Lung (tissue), 12 donors: Measurements from ENCODE around the gene ALKAL2. TPM values are rescaled to one million over a fixed set of nuclear protein-coding genes. Genes with fewer than 3 reads are reported as not detected.

Source experiments
- ATAC-seq: fragments of 200-7000 bp; cut with Tn5 transposase; one replicate; pipeline ENCODE4 v1.9.1; 2020; ENCODE audit warnings: moderate number of reproducible peaks; ENCODE audit not compliant: insufficient read depth, low FRiP score
- DNase-seq, 3 donors: peaks; one replicate each; pipeline ENCODE4 v3.0.0-alpha.2; 2013 to 2017
- H3K27ac ChIP-seq, 2 donors: one replicate each; pipeline ENCODE4 v1.5.1; 2013; ENCODE audit warnings: mild to moderate bottlenecking in 2 of 2, moderate library complexity in 2 of 2, control low read depth in 1 of 2, inconsistent platforms in 1 of 2, low read depth in 1 of 2, low read length in 1 of 2
- H3K27me3 ChIP-seq, 3 donors: one replicate each; pipeline ENCODE4 v1.5.1; 2013; ENCODE audit warnings: low read length in 2 of 3; ENCODE audit not compliant: control insufficient read depth in 3 of 3, insufficient read depth in 3 of 3
- H3K36me3 ChIP-seq, 4 donors: one replicate each; pipeline ENCODE4 v1.5.1; 2013; ENCODE audit warnings: low read length in 4 of 4, mild to moderate bottlenecking in 1 of 4, moderate library complexity in 1 of 4; ENCODE audit not compliant: control insufficient read depth in 4 of 4, insufficient read depth in 4 of 4
- H3K4me1 ChIP-seq, 5 donors: one replicate each; pipeline ENCODE4 v1.5.1; 2013; ENCODE audit warnings: low read length in 5 of 5, mild to moderate bottlenecking in 2 of 5, moderate library complexity in 1 of 5; ENCODE audit not compliant: control insufficient read depth in 5 of 5, insufficient read depth in 5 of 5
- H3K4me3 ChIP-seq: one replicate; pipeline ENCODE4 v1.5.1; 2013; ENCODE audit warnings: mild to moderate bottlenecking, control low read depth, moderate library complexity
- H3K9ac ChIP-seq, 2 donors: one replicate each; pipeline ENCODE4 v1.5.1; 2013; ENCODE audit warnings: low read length in 2 of 2, control low read depth in 1 of 2; ENCODE audit not compliant: insufficient read depth in 1 of 2
- H3K9me3 ChIP-seq, 4 donors: one replicate each; pipeline ENCODE4 v1.5.1; 2013; ENCODE audit warnings: low read length in 3 of 4, mild to moderate bottlenecking in 1 of 4, moderate library complexity in 1 of 4; ENCODE audit not compliant: control insufficient read depth in 4 of 4, insufficient read depth in 3 of 4
- CTCF ChIP-seq: IDR thresholded peaks from 2 replicates; pipeline ENCODE4 v1.5.1; 2012; ENCODE audit warnings: mild to moderate bottlenecking; ENCODE audit errors: control extremely low read depth, extremely low read depth
- WGBS, 2 donors: extraction: QIAGEN DNeasy Blood & Tissue Kit; methylation state at CpG; one replicate each; pipeline ENCODE4 v1.1.7; 2013; 5-methylcytosine and 5-hydroxymethylcytosine counted together
- polyA plus RNA-seq, 2 donors: library from polyadenylated mRNA; stranded (reverse); fragments of 200-250 nt; gene quantifications; one replicate each; pipeline ENCODE4 v1.2.1, GENCODE V29; 2013
- total RNA-seq, 2 donors: library from RNA; depleted of rRNA in 1 of 2; stranded (reverse); fragments of >200 nt in 1 of 2; gene quantifications; one replicate each; pipeline ENCODE4 v1.2.1, GENCODE V29; 2014 to 2021
- donor health status: control.
- donor health status: control.
- donor health status: Bipolar disorder and iron deficiency.
- donor health status: healthy.
- donor health status: DM: yes; HTN: yes; CAD: no.

ALKAL2 gene
- total and polyA plus RNA-seq, 4 donors: 13.4 to 31.3 (median 19.1) TPM

GRCh38 chr2:269356-270030 is 18.4 kb downstream of the ALKAL2 start:
- H3K9me3 ChIP-seq: no peaks in the 10 kb centered on the region
- ATAC-seq (no peak), DNase-seq (no peak)
- no peak for TF ChIP-seq CTCF
- peaks cover 6 to 20% (median 13%) of the 10 kb centered on the region in 5 donors for H3K4me1 ChIP-seq
- H3K9ac ChIP-seq: no peak overlapping the region
- no peak overlapping the region for H3K27ac ChIP-seq
- no peaks in the 10 kb centered on the region for H3K27me3 ChIP-seq
- H3K36me3 ChIP-seq: peaks cover under 1 to 14% (median 5%) of the 10 kb centered on the region in 4 donors
- WGBS, 2 donors: 59 to 68% methylated on average over 4 of the region's 4 CpGs
- H3K4me3 ChIP-seq: no peak overlapping the region

GRCh38 chr2:268323-268722 is 19.6 kb downstream of the ALKAL2 start:
- no peak for TF ChIP-seq CTCF
- Histone ChIP-seq H3K9me3 (no peaks in the 10 kb centered on the region), H3K4me1 (peaks cover 6 to 18% (median 18%) of the 10 kb centered on the region in 5 donors), H3K27me3 (no peaks in the 10 kb centered on the region), H3K27ac (no peak overlapping the region), H3K36me3 (peaks cover 0 to 12% (median 2%) of the 10 kb centered on the region in 4 donors), H3K9ac (no peak overlapping the region), H3K4me3 (no peak overlapping the region)
- ATAC-seq (no peak), DNase-seq (no peak)

- Histone ChIP-seq H3K27ac (peak within 1 kb of the TSS; percentile 71 to 95), H3K9me3 (no peaks in the 10 kb centered on the region), H3K36me3 (peaks cover 0 to 4% (median 2%) of the 10 kb centered on the region in 4 donors), H3K27me3 (no peaks in the 10 kb centered on the region), H3K4me3 (peak within 1 kb of the TSS; percentile 91), H3K9ac (peak within 1 kb of the TSS; percentile 86 to 89), H3K4me1 (peaks cover 7 to 38% (median 18%) of the 10 kb centered on the region in 5 donors)
- DNase-seq (peak; percentile 95 to 98 (median 97)), ATAC-seq (peak; percentile 87)
- TF ChIP-seq CTCF: no peak
- 0% methylated on average over 67 to 73 of the region's 73 CpGs for WGBS, 2 donors
Observed at GRCh38 chr2:264493-265468, 23.1 kb downstream of the ALKAL2 start, which contains the start of gene ACP1. Gene ACP1, plus strand, starts transcription at chr2:264947. Its CDS starts 18 bp downstream, at chr2:264965.
